ENCODE results near the gene ZDHHC14.
"Not testable (repeated sequence)": the region's sequence is repeated elsewhere in the genome, so short reads cannot be mapped to it uniquely, and the experiment has no call there.

ZDHHC14 gene

DNA sequence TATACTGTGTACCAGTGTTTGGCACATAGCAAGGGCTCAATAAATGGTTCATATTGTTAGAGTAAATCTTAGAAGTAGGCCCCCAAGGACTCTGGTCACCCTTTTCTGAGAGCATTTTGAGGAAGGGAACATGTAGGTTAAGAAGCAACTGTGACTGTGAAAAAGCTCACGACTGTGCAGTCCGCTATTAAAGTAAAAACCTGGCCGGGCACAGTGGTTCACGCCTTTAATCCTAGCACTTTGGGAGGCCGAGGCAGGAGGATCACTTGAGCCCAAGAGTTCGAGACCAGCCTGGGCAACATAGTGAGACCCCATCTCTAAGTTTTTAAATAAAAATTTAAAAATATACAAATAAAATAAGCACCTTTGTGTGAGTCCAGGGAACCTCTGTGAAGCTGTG, 5.0 kb downstream of the ZDHHC14 start:
- no peak overlapping the region for H3K4me3 ChIP-seq (replicated peaks in 1 of 2; ENCODE audit: low read depth in 2 of 2, low read length in 2 of 2)
- TF ChIP-seq, protein P1, sequence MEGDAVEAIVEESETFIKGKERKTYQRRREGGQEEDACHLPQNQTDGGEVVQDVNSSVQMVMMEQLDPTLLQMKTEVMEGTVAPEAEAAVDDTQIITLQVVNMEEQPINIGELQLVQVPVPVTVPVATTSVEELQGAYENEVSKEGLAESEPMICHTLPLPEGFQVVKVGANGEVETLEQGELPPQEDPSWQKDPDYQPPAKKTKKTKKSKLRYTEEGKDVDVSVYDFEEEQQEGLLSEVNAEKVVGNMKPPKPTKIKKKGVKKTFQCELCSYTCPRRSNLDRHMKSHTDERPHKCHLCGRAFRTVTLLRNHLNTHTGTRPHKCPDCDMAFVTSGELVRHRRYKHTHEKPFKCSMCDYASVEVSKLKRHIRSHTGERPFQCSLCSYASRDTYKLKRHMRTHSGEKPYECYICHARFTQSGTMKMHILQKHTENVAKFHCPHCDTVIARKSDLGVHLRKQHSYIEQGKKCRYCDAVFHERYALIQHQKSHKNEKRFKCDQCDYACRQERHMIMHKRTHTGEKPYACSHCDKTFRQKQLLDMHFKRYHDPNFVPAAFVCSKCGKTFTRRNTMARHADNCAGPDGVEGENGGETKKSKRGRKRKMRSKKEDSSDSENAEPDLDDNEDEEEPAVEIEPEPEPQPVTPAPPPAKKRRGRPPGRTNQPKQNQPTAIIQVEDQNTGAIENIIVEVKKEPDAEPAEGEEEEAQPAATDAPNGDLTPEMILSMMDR (IDR thresholded peaks at IDR 0.05; ENCODE audit: low read depth, low read length): no peak
- no peak for DNase-seq (ENCODE audit: low read depth in 2 of 2)

DNA sequence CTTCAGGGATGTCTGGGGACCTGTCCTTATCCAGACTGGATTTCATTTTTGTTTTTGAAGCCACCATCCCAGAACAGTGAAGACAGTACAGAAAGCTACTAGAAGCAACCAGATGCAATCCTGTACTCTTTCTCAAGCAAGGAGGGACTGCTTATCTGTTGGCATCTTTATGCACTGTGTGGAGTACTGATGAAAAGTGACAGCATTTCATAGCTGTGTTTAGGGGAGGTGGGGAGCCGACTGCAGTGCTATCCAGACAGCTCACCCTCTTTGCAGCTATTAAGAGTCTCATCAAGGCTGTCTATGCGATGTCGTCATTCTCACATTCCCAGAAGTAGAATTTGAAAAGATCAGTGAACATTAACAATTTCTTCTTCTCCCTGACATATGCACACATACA, 5.5 kb downstream of the ZDHHC14 start:
- no peak overlapping the region for H3K4me3 ChIP-seq (replicated peaks in 1 of 2; ENCODE audit: low read depth in 2 of 2, low read length in 2 of 2)
- no peak for DNase-seq (ENCODE audit: low read depth in 2 of 2)
- TF ChIP-seq, protein P1 (IDR thresholded peaks at IDR 0.05; ENCODE audit: low read depth, low read length): no peak

DNA sequence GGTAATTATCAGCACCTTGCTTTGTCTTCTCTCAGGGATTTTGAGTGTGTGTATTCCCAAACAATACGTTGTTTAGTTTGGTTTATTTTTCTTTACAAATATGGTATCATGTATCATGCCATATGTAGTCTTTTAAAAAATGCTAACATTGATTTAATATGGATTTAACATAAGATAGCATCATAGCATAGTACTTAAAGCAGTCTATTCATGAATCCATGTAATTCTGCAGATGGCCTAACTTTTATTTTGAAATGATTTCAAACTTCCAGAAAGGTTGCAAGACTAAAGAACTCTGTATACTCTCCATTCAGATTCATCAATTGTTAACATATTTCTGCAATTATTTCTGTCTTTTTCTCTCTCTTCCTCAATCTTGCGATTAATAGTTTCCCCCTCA, 7.9 kb downstream of the ZDHHC14 start:
- H3K4me3 ChIP-seq (replicated peaks in 1 of 2; ENCODE audit: low read depth in 2 of 2, low read length in 2 of 2): no peak overlapping the region
- DNase-seq (ENCODE audit: low read depth in 2 of 2): no peak
- TF ChIP-seq, protein P1 (IDR thresholded peaks at IDR 0.05; ENCODE audit: low read depth, low read length): no peak

DNA sequence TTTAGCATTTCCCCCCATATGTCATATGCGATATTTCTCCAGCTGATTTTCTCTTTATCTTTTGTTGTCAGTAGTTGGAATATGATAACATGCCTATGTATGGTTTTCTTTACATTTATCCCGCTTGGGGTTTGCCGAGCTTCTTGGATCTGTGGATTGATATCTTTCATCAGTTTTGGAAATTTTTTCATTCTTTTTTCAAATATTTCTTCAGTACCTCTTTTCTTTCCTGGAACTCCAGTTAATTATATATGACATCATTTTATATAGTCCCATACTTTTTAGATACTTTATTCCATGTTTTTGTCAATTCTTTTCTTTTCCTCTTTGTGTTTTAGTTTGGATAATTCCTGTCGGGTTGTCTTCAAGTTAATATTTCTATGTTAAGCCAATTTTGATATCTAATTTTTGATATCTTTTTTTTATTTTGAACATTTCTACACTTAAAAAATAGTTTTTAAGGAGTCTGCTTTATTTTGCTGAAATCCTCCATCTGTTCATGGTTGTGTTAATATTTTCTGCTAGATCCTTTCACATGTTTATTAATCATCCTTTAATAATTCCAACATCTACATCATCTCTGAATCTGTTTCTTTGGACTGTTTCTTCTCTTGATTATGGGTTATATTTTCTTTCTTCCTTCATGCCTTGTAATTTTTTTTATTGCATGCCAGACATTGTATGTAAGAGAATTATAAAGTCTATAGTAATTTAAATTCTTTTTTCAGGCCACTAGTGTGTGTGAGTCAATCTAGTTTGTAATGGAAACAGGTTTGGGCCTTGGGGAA, 9.5 kb downstream of the ZDHHC14 start:
- TF ChIP-seq, protein P1 (IDR thresholded peaks at IDR 0.05; ENCODE audit: low read depth, low read length): no peak
- DNase-seq (ENCODE audit: low read depth in 2 of 2): no peak
- no peak overlapping the region for H3K4me3 ChIP-seq (replicated peaks in 1 of 2; ENCODE audit: low read depth in 2 of 2, low read length in 2 of 2)

DNA sequence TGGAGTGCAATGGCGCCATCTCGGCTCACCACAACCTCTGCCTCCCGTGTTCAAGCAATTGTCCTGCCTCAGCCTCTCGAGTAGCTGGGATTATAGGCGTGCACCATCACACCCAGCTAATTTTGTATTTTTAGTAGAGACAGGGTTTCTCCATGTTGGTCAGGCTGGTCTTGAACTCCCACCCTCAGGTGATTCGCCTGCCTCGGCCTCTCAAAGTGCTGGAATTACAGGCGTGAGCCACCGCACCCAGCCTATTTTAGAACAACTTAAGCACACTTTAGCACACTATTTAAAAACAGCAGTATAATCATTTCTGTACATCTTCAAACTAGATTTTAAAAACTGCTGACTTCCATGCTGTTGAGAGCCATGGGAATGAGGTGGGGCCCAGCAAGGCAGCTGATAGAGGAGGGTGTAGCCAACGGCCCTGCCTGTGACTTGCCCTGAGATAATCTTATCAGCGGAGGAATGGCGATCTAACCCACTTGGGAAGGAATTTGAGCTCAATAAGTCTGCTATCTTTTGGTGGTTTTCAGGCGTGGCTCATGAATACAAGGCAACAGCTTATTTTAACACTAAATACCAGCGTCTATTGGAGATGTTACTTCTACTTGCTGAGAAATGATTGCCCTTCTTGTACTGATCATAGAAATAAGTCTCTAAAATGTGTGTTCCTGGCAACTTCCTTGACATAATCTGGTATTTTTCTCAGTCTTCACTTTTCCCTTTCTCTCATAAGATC, 12.1 kb downstream of the ZDHHC14 start:
- peak in 1 of 2 donors; percentile 56 for DNase-seq (ENCODE audit: low read depth in 2 of 2)
- no peak overlapping the region for H3K4me3 ChIP-seq (replicated peaks in 1 of 2; ENCODE audit: low read depth in 2 of 2, low read length in 2 of 2)
- TF ChIP-seq, protein P1 (IDR thresholded peaks at IDR 0.05; ENCODE audit: low read depth, low read length): no peak

DNA sequence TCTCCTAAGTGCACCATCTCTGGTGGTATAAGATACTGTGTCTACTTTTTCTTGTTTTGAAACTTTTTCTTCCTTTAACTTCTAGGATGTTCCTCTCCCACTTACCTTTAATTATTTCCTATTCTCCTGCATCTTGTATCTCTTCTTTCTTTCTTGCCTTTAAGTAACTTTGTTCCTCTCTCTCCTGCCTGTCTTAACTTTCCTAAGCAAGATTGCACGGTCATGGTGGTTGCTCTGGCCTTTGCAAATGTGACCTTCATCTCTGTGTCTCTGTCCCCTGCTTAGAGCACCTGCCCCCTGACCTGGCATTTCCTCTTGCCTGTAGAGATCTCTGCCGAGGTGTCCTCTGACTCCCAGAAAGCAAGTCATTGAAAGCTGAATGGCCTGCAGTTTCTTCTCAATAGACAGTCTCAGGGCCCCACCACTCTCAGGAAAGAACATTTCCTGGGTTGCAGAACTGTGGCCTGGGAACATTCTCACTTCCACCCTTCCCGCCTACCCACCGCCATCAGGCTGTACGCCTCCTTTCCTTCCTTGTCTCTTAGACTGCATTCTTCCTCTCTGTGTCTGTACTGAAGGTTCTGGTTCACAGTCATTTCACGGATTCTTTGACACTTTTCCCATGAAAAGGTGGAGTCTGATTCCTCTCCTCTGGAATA, 12.8 kb downstream of the ZDHHC14 start:
- TF ChIP-seq, protein P1 (IDR thresholded peaks at IDR 0.05; ENCODE audit: low read depth, low read length): no peak
- DNase-seq (ENCODE audit: low read depth in 2 of 2): no peak
- H3K4me3 ChIP-seq (replicated peaks in 1 of 2; ENCODE audit: low read depth in 2 of 2, low read length in 2 of 2): no peak overlapping the region

DNA sequence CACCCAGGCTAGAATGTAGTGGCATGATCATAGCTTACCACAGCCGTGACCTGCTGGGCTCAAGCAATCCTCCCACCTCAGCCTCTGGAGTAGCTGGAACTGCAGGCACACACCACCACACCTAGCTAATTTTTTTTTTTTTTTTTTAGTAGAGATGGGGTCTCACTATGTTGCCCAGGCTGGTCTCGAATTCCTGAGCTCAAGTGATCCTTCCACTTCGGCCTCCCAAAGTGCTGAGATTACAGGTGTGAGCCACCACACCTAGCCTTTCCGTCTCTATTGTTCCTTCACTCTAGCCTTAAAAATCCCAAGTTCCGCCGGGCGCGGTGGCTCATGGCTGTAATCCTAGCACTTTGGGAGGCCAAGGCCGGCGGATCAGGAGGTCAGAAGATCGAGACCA, 14.2 kb downstream of the ZDHHC14 start:
- not testable (repeated sequence) for DNase-seq (ENCODE audit: low read depth in 2 of 2); H3K4me3 ChIP-seq (replicated peaks in 1 of 2; ENCODE audit: low read depth in 2 of 2, low read length in 2 of 2)

Data from cardiac fibroblast (primary cell).